ENCODE data around the gene PSTPIP1. TPM values are rescaled to one million over a fixed set of nuclear protein-coding genes. Genes with fewer than 3 reads are reported as not detected.

Gene PSTPIP1
- total RNA-seq, 1 donor from 2014 or later = not detected

DNA sequence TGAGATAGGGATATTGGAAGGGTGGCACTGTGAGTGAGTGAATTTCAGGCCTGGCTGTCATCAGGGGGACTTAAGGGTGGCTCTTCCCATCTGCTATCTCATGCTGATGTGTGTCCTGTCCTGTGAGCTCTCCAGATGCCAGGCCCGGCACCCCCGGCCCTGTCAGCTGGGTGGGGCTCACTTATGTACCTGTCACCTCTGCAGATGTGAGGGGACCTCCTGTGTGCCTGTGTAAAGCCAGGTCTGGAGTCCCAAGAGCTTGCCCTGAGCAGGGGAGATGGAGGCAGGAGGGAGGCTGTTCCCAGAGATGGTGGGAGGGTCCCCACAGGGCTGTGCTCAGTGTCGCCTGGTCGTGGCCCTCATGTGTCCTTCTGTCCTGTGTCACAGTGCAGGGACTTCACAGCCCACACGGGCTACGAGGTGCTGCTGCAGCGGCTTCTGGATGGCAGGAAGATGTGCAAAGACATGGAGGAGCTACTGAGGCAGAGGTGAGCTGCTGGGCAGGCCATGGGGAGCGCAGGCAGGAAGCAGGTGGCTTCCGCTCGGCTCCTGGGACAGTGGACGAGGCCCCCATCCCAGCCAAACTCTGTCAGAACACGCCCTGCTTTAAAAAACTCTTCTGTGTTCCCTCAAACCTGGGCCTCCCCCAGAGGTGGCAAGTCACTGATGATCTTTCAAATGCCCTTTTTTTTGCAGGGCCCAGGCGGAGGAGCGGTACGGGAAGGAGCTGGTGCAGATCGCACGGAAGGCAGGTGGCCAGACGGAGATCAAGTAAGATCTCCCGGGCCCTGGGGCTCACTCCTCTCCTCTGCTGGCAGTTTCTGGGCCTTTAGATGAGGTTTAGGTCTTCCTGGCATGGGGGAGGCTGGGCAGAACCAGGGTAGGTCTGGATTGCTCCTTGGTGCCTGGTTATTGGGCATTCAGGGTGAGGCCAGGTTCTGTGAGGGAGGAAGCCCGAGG, 23.1 kb downstream of the PSTPIP1 start:
- no peaks in the 10 kb centered on the region for H3K4me1 Mint-ChIP-seq (ENCODE audit: low read depth)
- no peaks in the 10 kb centered on the region for H3K36me3 Mint-ChIP-seq (ENCODE audit: insufficient read depth)
- no peak overlapping the region for H3K27ac Mint-ChIP-seq
- no peak for DNase-seq (ENCODE audit: low spot score, unreplicated experiment)
- H3K9me3 Mint-ChIP-seq (ENCODE audit: low read depth) = no peaks in the 10 kb centered on the region
- peaks cover 19% of the 10 kb centered on the region for H3K27me3 Mint-ChIP-seq
- no peak overlapping the region for H3K4me3 Mint-ChIP-seq (ENCODE audit: low read depth)
- TF ChIP-seq, protein P1, sequence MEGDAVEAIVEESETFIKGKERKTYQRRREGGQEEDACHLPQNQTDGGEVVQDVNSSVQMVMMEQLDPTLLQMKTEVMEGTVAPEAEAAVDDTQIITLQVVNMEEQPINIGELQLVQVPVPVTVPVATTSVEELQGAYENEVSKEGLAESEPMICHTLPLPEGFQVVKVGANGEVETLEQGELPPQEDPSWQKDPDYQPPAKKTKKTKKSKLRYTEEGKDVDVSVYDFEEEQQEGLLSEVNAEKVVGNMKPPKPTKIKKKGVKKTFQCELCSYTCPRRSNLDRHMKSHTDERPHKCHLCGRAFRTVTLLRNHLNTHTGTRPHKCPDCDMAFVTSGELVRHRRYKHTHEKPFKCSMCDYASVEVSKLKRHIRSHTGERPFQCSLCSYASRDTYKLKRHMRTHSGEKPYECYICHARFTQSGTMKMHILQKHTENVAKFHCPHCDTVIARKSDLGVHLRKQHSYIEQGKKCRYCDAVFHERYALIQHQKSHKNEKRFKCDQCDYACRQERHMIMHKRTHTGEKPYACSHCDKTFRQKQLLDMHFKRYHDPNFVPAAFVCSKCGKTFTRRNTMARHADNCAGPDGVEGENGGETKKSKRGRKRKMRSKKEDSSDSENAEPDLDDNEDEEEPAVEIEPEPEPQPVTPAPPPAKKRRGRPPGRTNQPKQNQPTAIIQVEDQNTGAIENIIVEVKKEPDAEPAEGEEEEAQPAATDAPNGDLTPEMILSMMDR (IDR thresholded peaks at IDR 0.05; ENCODE audit: unreplicated experiment) = no peak

- H3K27ac Mint-ChIP-seq = no peak overlapping the region
- DNase-seq (ENCODE audit: low spot score, unreplicated experiment) = no peak
- no peak overlapping the region for H3K4me3 Mint-ChIP-seq (ENCODE audit: low read depth)
- no peaks in the 10 kb centered on the region for H3K9me3 Mint-ChIP-seq (ENCODE audit: low read depth)
- no peaks in the 10 kb centered on the region for H3K4me1 Mint-ChIP-seq (ENCODE audit: low read depth)
- H3K36me3 Mint-ChIP-seq (ENCODE audit: insufficient read depth) = no peaks in the 10 kb centered on the region
- H3K27me3 Mint-ChIP-seq = peaks cover 22% of the 10 kb centered on the region
- TF ChIP-seq, protein P1 (IDR thresholded peaks at IDR 0.05; ENCODE audit: unreplicated experiment) = no peak
Measured at GRCh38 chr15:77018796-77019505, 24.0 kb downstream of the PSTPIP1 start.

- H3K36me3 Mint-ChIP-seq (ENCODE audit: insufficient read depth) = no peaks in the 10 kb centered on the region
- no peak for DNase-seq (ENCODE audit: low spot score, unreplicated experiment)
- TF ChIP-seq, protein P1 (IDR thresholded peaks at IDR 0.05; ENCODE audit: unreplicated experiment) = no peak
- no peak overlapping the region for H3K4me3 Mint-ChIP-seq (ENCODE audit: low read depth)
- no peaks in the 10 kb centered on the region for H3K9me3 Mint-ChIP-seq (ENCODE audit: low read depth)
- H3K4me1 Mint-ChIP-seq (ENCODE audit: low read depth) = no peaks in the 10 kb centered on the region
- H3K27me3 Mint-ChIP-seq = peaks cover 26% of the 10 kb centered on the region
- no peak overlapping the region for H3K27ac Mint-ChIP-seq
Measured at GRCh38 chr15:77019521-77020331, 24.8 kb downstream of the PSTPIP1 start.

DNA sequence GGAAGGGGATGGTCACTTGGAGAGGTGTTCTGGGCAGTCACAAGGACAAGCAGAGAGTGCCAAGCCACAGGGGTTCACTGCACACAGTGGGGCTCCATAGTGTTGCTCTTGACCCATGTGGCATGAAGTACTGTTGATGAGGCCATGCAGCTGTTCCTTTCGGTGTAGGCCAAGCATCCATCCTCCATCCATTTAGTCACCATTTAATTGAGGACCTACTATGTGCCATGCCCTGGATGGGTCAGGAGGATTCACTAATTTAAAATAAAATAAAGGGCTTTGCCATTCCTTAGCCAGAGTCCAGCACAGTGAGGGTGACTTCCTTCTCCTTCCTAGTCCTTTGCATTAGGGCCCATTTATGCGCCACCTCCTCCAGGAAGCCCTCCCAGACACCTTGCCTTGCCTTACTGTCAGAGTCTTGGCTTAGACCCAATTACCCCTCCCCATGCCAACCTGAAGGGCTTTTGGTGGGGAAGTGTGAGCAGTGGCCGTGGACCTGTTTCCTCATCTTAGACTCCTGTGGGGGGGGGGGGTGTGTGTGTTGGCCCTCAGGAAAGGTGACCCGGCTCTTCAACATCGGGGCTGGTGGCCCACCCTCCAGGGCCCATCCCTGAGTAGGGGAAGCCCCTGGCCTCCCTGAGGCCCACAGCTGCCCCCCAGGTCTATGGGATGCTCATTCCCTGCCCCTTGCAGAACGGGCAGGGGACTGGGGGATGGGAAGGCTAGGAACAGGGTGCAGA, 25.6 kb downstream of the PSTPIP1 start:
- H3K9me3 Mint-ChIP-seq (ENCODE audit: low read depth) = no peaks in the 10 kb centered on the region
- H3K4me1 Mint-ChIP-seq (ENCODE audit: low read depth) = no peaks in the 10 kb centered on the region
- TF ChIP-seq, protein P1 (IDR thresholded peaks at IDR 0.05; ENCODE audit: unreplicated experiment) = no peak
- H3K27ac Mint-ChIP-seq = no peak overlapping the region
- H3K36me3 Mint-ChIP-seq (ENCODE audit: insufficient read depth) = no peaks in the 10 kb centered on the region
- no peak overlapping the region for H3K4me3 Mint-ChIP-seq (ENCODE audit: low read depth)
- H3K27me3 Mint-ChIP-seq = peaks cover 23% of the 10 kb centered on the region
- DNase-seq (ENCODE audit: low spot score, unreplicated experiment) = no peak

All from progenitor cell of endocrine pancreas (in vitro differentiated cells).